ENCODE results near the gene MGST2. TPM values are rescaled to one million over a fixed set of nuclear protein-coding genes. Genes with fewer than 3 reads are reported as not detected.

MGST2 gene
- polyA plus RNA-seq, 4 donors: 23.1 to 59.2 (median 56.1) TPM

GRCh38 chr4:139669335-139669734, 3.7 kb downstream of the MGST2 start:
- DNase-seq (ENCODE audit: low read depth in 4 of 4, low spot score in 3 of 4): no peak

- no peak for DNase-seq (ENCODE audit: low read depth in 4 of 4, low spot score in 3 of 4)
Observed at GRCh38 chr4:139669890-139670289, 4.3 kb downstream of the MGST2 start.

- no peak for DNase-seq (ENCODE audit: low read depth in 4 of 4, low spot score in 3 of 4)
Observed at GRCh38 chr4:139670775-139671174, 5.2 kb downstream of the MGST2 start.

GRCh38 chr4:139672215-139672614, 6.6 kb downstream of the MGST2 start:
- no peak for DNase-seq (ENCODE audit: low read depth in 4 of 4, low spot score in 3 of 4)

- DNase-seq (ENCODE audit: low read depth in 4 of 4, low spot score in 3 of 4): no peak
Observed at GRCh38 chr4:139672732-139673131, 7.1 kb downstream of the MGST2 start.

GRCh38 chr4:139674875-139675550, 9.4 kb downstream of the MGST2 start:
- no peak for DNase-seq (ENCODE audit: low read depth in 4 of 4, low spot score in 3 of 4)

GRCh38 chr4:139675651-139676050, 10.0 kb downstream of the MGST2 start:
- no peak for DNase-seq (ENCODE audit: low read depth in 4 of 4, low spot score in 3 of 4)

GRCh38 chr4:139676365-139676764, 10.7 kb downstream of the MGST2 start:
- DNase-seq (ENCODE audit: low read depth in 4 of 4, low spot score in 3 of 4): no peak

- DNase-seq (ENCODE audit: low read depth in 4 of 4, low spot score in 3 of 4): no peak
Observed at GRCh38 chr4:139676913-139677585, 11.4 kb downstream of the MGST2 start.

- DNase-seq (ENCODE audit: low read depth in 4 of 4, low spot score in 3 of 4): no peak
Observed at GRCh38 chr4:139682309-139682708, 16.7 kb downstream of the MGST2 start.

- DNase-seq (ENCODE audit: low read depth in 4 of 4, low spot score in 3 of 4): no peak
Observed at GRCh38 chr4:139682741-139683151, 17.1 kb downstream of the MGST2 start.

- DNase-seq (ENCODE audit: low read depth in 4 of 4, low spot score in 3 of 4): no peak
Observed at GRCh38 chr4:139684351-139684750, 18.7 kb downstream of the MGST2 start.

- DNase-seq (ENCODE audit: low read depth in 4 of 4, low spot score in 3 of 4): no peak
Observed at GRCh38 chr4:139685180-139685579, 19.6 kb downstream of the MGST2 start.

GRCh38 chr4:139686130-139686529, 20.5 kb downstream of the MGST2 start:
- DNase-seq (ENCODE audit: low read depth in 4 of 4, low spot score in 3 of 4): no peak

GRCh38 chr4:139686988-139687387, 21.4 kb downstream of the MGST2 start:
- no peak for DNase-seq (ENCODE audit: low read depth in 4 of 4, low spot score in 3 of 4)

GRCh38 chr4:139689093-139689722, 23.6 kb downstream of the MGST2 start:
- no peak for DNase-seq (ENCODE audit: low read depth in 4 of 4, low spot score in 3 of 4)

- no peak for DNase-seq (ENCODE audit: low read depth in 4 of 4, low spot score in 3 of 4)
Observed at GRCh38 chr4:139690419-139690818, 24.8 kb downstream of the MGST2 start.

- no peak for DNase-seq (ENCODE audit: low read depth in 4 of 4, low spot score in 3 of 4)
Observed at GRCh38 chr4:139692309-139693012, 26.8 kb downstream of the MGST2 start.

GRCh38 chr4:139694522-139695107, 29.0 kb downstream of the MGST2 start:
- DNase-seq (ENCODE audit: low read depth in 4 of 4, low spot score in 3 of 4): no peak

- DNase-seq (ENCODE audit: low read depth in 4 of 4, low spot score in 3 of 4): no peak
Observed at GRCh38 chr4:139696491-139696890, 30.9 kb downstream of the MGST2 start.

All from left renal pelvis (tissue), 4 donors.